HAP-1 (cell line): Measurements from ENCODE around the gene FARP2.
A peak's percentile ranks its signal among the peaks of the same experiment; 100 is the strongest.

ENCODE experiments used
- DNase-seq, 2 experiments: peaks; one replicate each; pipeline ENCODE4 v3.0.0-alpha.2; 2016 to 2020; ENCODE audit warnings: low spot score in 2 of 2
- H3K27me3 ChIP-seq: fragments of 250-450 bp; sonication (Bioruptor Pico); 2 replicates; pipeline ENCODE4 v1.5.1; 2020; ENCODE audit warnings: low read depth, mild to moderate bottlenecking, moderate library complexity
- H3K36me3 ChIP-seq: fragments of 250-450 bp; sonication (Bioruptor Pico); replicated peaks from 2 replicates; pipeline ENCODE4 v1.5.1; 2020; ENCODE audit warnings: mild to moderate bottlenecking
- H3K4me1 ChIP-seq: fragments of 250-450 bp; sonication (Bioruptor Pico); 2 replicates; pipeline ENCODE4 v1.5.1; 2020; ENCODE audit warnings: mild to moderate bottlenecking
- H3K4me3 ChIP-seq: fragments of 250-450 bp; sonication (Bioruptor Pico); 2 replicates; pipeline ENCODE4 v1.5.1; 2020; ENCODE audit warnings: mild to moderate bottlenecking, moderate library complexity
- H3K9me3 ChIP-seq: fragments of 250-450 bp; sonication (Bioruptor Pico); 2 replicates; pipeline ENCODE4 v1.5.1; 2020; ENCODE audit warnings: mild to moderate bottlenecking, moderate library complexity
- in situ Hi-C: fragments of 300-500 bp; cut with MboI; formaldehyde crosslinking; loops from 3 replicates; pipeline ENCODE4 v1.14.3; 2020; ENCODE audit warnings: low sequenced_read_pairs, inconsistent platforms, mixed read lengths

Gene FARP2

DNA sequence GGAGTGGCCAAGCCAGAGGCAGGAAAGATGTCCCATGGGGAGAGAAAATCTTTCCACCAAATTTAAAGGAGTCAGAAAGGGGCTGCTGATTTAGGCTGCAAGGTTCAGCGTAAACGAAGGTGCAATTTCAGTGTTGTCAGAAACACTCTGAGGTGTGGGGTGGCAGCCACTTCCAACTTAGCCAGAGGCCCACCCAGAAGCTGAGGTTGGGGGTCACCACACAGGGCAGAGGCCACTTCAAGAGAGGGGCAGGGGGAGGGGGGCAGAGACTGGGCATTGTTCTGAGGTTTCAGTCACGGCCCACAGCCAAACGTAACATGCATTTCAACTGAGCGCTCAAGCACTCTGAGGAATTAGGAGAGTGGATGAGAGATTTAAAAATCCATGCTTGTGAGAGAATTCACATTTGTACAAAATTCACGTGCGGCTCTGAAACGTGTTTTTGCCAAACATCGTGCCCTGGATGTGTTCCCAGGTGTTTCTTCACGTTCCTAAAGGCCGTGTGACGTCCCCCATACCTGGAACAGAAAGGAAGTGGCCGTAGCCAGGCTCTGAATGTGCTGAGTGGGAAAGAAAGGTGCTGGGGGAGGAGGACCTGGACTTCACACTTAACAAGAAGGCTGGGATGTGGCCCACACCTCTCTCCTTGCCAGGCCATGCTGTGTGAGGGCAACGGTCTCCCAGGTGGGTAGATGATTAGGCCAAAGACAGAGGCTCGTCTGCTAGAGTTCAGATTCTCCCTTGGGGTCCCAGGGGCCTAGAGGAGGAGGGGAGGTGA lies 182.9 kb downstream of the FARP2 start:
- H3K4me3 ChIP-seq = no peak overlapping the region
- H3K27me3 ChIP-seq = no peaks in the 10 kb centered on the region
- no peak for DNase-seq
- H3K9me3 ChIP-seq = no peaks in the 10 kb centered on the region
- in situ Hi-C loops = no loop called here
- peaks cover 7% of the 10 kb centered on the region; the same call in 1 of the 2 replicates for H3K4me1 ChIP-seq
- H3K36me3 ChIP-seq = no peaks in the 10 kb centered on the region

- H3K9me3 ChIP-seq = no peaks in the 10 kb centered on the region
- H3K4me3 ChIP-seq = no peak overlapping the region; the same call in 1 of the 2 replicates
- H3K4me1 ChIP-seq = peaks cover 7% of the 10 kb centered on the region; the same call in 1 of the 2 replicates
- DNase-seq = no peak
- H3K36me3 ChIP-seq = no peaks in the 10 kb centered on the region
- in situ Hi-C loops = no loop called here
- H3K27me3 ChIP-seq = no peaks in the 10 kb centered on the region
Observed at GRCh38 chr2:241539616-241540374, 183.7 kb downstream of the FARP2 start.

DNA sequence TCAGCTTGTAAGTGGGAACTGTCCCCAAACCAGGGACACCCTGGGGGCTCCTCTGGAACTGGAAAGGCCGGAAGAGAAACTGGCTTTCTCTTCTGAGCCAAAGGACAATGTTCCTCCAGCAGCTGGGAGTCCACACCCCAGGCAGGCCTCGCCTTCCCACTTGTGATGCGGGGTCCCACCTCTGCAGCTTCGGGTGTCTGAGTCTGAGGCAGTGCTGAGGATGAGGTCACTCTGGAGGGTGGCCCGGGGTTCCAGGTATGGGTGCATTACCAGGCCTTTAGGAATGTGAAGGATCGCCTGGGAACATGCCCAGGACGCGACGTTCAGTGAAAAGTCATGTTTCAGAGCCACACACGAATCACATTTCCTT lies 184.3 kb downstream of the FARP2 start:
- H3K36me3 ChIP-seq = no peaks in the 10 kb centered on the region
- no peaks in the 10 kb centered on the region for H3K27me3 ChIP-seq
- H3K4me3 ChIP-seq = peak overlapping the region; percentile 41
- in situ Hi-C loops = no loop called here
- no peak for DNase-seq
- H3K9me3 ChIP-seq = no peaks in the 10 kb centered on the region
- H3K4me1 ChIP-seq = peaks cover 7% of the 10 kb centered on the region; the same call in 1 of the 2 replicates

GRCh38 chr2:241540771-241541561 lies 184.9 kb downstream of the FARP2 start:
- peak; percentile 36 to 90 for DNase-seq
- no peaks in the 10 kb centered on the region for H3K9me3 ChIP-seq
- in situ Hi-C loops = no loop called here
- H3K4me1 ChIP-seq = peaks cover 7% of the 10 kb centered on the region; the same call in 1 of the 2 replicates
- no peaks in the 10 kb centered on the region for H3K27me3 ChIP-seq
- no peaks in the 10 kb centered on the region for H3K36me3 ChIP-seq
- H3K4me3 ChIP-seq = peak overlapping the region; percentile 41

- H3K27me3 ChIP-seq = no peaks in the 10 kb centered on the region
- no peak overlapping the region for H3K4me3 ChIP-seq
- peaks cover 8% of the 10 kb centered on the region for H3K4me1 ChIP-seq
- no peak for DNase-seq
- H3K9me3 ChIP-seq = no peaks in the 10 kb centered on the region
- in situ Hi-C loops = no loop called here
- H3K36me3 ChIP-seq = no peaks in the 10 kb centered on the region
Observed at GRCh38 chr2:241541564-241542277, 185.6 kb downstream of the FARP2 start.

GRCh38 chr2:241542278-241542605 lies 186.2 kb downstream of the FARP2 start:
- Histone ChIP-seq H3K36me3 (no peaks in the 10 kb centered on the region), H3K4me1 (peaks cover 9% of the 10 kb centered on the region), H3K27me3 (no peaks in the 10 kb centered on the region), H3K9me3 (no peaks in the 10 kb centered on the region), H3K4me3 (no peak overlapping the region)
- DNase-seq = no peak
- in situ Hi-C loops = no loop called here
